ENCODE results near the gene UBXN6. TPM values are rescaled to one million over a fixed set of nuclear protein-coding genes. Genes with fewer than 3 reads are reported as not detected.

Gene UBXN6
- total RNA-seq, 1 experiment from 2014 or later: 34.1 TPM

GRCh38 chr19:4416268-4416667, 41.3 kb downstream of the UBXN6 start:
- DNase-seq: no peak
- Histone ChIP-seq H3K23me2 (ENCODE audit: insufficient read length, low read depth, low read length, poor library complexity, severe bottlenecking) (no peaks in the 10 kb centered on the region), H3K4me1 (ENCODE audit: insufficient read depth, low read length) (no peaks in the 10 kb centered on the region; the same call in 1 of the 2 replicates), H3K9me3 (ENCODE audit: control insufficient read depth, low read depth, low read length) (no peaks in the 10 kb centered on the region), H3K27ac (ENCODE audit: insufficient read length, low read depth, low read length) (no peak overlapping the region), H4K20me1 (ENCODE audit: control insufficient read depth, insufficient read depth, insufficient read length) (peaks cover 5% of the 10 kb centered on the region), H3K14ac (ENCODE audit: insufficient read depth, low read length) (no peak overlapping the region), H2BK20ac (ENCODE audit: low read depth, low read length, poor library complexity, severe bottlenecking) (no peak overlapping the region), H3K79me1 (ENCODE audit: insufficient read depth, low read depth, low read length, poor library complexity, severe bottlenecking) (peaks cover 21% of the 10 kb centered on the region), H4K8ac (replicated peaks; ENCODE audit: insufficient read length, low read depth, low read length) (no peak overlapping the region), H2BK120ac (ENCODE audit: low read depth, low read length, poor library complexity, severe bottlenecking) (no peak overlapping the region), H3K4ac (ENCODE audit: low read depth, low read length) (no peak overlapping the region), H3K79me2 (ENCODE audit: insufficient read depth, low read length) (peaks cover 34% of the 10 kb centered on the region; the same call in 1 of the 2 replicates), H2BK15ac (ENCODE audit: low read depth, low read length) (no peak overlapping the region), H3T11ph (ENCODE audit: low read length) (no peak overlapping the region), H2AK5ac (ENCODE audit: insufficient read length, low read length) (no peak overlapping the region), H2AFZ (ENCODE audit: low read length) (no peak overlapping the region), H3K9ac (ENCODE audit: extremely low read depth, insufficient read length, low read length) (no peak overlapping the region), H4K91ac (ENCODE audit: insufficient read length, low read depth, low read length) (no peak overlapping the region), H4K5ac (ENCODE audit: insufficient read length, low read depth, low read length) (no peak overlapping the region), H3K18ac (ENCODE audit: insufficient read length, low read depth, low read length) (no peak overlapping the region), H2BK5ac (ENCODE audit: insufficient read length, low read length) (no peak overlapping the region), H3K56ac (ENCODE audit: insufficient read length, low read depth, low read length) (no peak overlapping the region), H3K4me2 (ENCODE audit: insufficient read depth, insufficient read length, low read length) (no peak overlapping the region), H3K27me3 (ENCODE audit: insufficient read depth, low read length) (no peaks in the 10 kb centered on the region), H3K23ac (ENCODE audit: insufficient read length, low read depth, low read length) (no peak overlapping the region), H2BK12ac (ENCODE audit: insufficient read length, low read depth, low read length) (no peak overlapping the region)
- peak overlapping the region; percentile 69 to 98 (median 97) for H3K27ac Mint-ChIP-seq
- H3K9me3 Mint-ChIP-seq: no peaks in the 10 kb centered on the region
- TF ChIP-seq, protein P1, sequence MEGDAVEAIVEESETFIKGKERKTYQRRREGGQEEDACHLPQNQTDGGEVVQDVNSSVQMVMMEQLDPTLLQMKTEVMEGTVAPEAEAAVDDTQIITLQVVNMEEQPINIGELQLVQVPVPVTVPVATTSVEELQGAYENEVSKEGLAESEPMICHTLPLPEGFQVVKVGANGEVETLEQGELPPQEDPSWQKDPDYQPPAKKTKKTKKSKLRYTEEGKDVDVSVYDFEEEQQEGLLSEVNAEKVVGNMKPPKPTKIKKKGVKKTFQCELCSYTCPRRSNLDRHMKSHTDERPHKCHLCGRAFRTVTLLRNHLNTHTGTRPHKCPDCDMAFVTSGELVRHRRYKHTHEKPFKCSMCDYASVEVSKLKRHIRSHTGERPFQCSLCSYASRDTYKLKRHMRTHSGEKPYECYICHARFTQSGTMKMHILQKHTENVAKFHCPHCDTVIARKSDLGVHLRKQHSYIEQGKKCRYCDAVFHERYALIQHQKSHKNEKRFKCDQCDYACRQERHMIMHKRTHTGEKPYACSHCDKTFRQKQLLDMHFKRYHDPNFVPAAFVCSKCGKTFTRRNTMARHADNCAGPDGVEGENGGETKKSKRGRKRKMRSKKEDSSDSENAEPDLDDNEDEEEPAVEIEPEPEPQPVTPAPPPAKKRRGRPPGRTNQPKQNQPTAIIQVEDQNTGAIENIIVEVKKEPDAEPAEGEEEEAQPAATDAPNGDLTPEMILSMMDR (conservative IDR thresholded peaks at IDR 0.05): no peak
- no peaks in the 10 kb centered on the region for H3K27me3 Mint-ChIP-seq (ENCODE audit: low read depth)
- peaks cover 37 to 84% (median 61%) of the 10 kb centered on the region in 3 experiments for H3K36me3 Mint-ChIP-seq (ENCODE audit: insufficient read depth in 1 of 3, low read depth in 3 of 3)
- no CpG with 5 or more reads among the region's 9 CpGs for WGBS (ENCODE audit: extremely low coverage, insufficient read length, low lambda C conversion rate)
- H3K4me3 Mint-ChIP-seq: peak overlapping the region in 1 of 2 experiments; percentile 12; a peak in 1 of 5 replicates
- H3K4me1 Mint-ChIP-seq: peaks cover 34 to 44% of the 10 kb centered on the region in 2 experiments

Measured in H9 (cell line).